DMS53 treated with DMSO at 0.1 percent for 48 hours (cell line): ENCODE data around the gene CDX1.

Source experiments
- DNase-seq: peaks from one replicate; lab custom pipeline; 2025; ENCODE audit not compliant: unreplicated experiment; lab: John Stamatoyannopoulos, UW

CDX1 gene

DNA sequence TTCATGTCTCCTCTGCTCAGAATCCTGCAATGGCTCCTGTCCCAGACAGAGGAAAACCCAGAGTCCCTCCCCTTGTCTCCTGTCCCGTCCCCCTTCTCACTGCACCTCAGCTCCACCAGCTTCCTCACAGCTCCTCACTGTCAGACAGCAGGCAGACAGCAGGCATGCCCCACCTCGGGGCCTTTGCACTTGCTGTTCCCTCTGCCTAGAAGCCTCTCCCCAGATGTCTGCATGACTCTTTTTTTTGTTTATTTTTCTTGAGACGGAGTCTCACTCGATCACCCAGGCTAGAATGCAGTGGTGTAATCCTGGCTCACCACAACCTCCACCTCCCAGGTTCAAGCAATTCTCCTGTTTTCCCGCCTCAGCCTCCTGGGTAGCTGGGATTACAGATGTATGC is 14.4 kb downstream of the CDX1 start:
- DNase-seq = no peak

- DNase-seq = no peak
These were observed 15.4 kb downstream of the CDX1 start for GRCh38 chr5:150181766-150182545.

- DNase-seq = no peak
These were observed 16.2 kb downstream of the CDX1 start for GRCh38 chr5:150182774-150183173.

DNA sequence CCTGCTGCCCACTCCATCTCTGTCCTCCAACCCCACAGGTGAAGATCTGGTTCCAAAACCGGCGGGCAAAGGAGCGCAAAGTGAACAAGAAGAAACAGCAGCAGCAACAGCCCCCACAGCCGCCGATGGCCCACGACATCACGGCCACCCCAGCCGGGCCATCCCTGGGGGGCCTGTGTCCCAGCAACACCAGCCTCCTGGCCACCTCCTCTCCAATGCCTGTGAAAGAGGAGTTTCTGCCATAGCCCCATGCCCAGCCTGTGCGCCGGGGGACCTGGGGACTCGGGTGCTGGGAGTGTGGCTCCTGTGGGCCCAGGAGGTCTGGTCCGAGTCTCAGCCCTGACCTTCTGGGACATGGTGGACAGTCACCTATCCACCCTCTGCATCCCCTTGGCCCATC is 16.9 kb downstream of the CDX1 start:
- no peak for DNase-seq

- DNase-seq = no peak
These were observed 17.4 kb downstream of the CDX1 start for GRCh38 chr5:150184006-150184405.

DNA sequence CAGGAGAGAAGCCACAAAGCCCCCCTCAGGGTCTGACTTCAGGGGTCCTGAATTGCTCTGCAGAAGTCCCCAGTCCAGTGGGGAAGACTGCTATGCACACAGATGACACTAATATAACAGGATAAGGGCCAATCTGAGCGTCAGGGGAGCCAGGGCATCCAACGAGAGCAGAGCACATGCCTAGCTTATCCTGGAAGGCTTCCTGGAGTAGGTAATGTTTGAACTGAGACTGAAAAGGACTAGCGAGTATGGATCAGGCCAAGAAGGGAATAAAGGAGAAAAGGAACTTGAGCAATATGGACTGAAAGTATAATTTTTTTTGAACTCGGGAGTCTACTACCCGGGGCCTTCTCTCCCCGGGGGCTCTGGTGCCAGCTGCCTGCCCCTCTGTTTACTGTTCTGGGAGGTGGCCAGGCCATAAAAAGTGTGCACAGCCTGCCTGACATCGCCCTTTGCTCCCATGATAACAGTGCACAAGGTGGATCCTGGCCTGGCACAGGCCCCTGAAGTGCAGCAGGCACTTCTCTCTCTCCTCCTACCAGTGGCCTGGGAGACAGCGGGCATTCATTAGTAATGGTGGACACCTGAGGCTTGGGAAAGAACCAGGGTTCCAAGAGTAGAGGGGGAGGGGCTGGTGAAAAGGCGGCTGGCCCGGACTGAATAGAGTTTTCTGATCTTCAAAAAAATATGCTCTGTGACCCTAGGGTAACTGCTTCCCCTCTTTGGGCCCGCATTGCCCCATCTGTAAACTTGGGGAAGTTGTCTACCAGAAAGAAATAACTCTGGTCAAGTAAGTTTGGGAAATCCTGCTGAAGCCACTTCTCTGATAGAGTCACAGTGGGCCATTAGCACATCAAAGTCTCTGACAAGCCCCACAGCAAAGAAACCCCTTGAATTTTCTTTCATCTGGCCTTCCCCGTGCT is 18.7 kb downstream of the CDX1 start:
- DNase-seq = no peak

- no peak for DNase-seq
These were observed 19.6 kb downstream of the CDX1 start for GRCh38 chr5:150186137-150186536.

DNA sequence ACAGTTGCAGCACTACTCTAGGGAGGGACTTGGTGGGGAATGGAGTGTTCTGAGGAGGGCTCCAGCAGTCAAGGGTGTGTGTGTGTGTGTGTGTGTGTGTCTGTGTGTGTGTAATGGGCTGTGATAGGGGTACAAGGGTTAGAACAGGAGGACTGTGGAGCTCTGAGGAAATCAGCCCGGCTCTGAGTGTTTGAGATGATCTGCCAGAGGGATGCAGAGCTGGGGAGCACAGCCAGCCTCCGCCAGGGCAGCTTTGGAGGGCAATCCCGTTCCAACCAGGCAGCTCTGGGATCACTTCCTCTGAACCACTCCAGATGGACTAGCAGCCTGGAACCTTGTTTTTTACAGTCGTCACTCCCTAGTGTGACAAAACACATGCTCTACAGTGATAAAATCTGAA is 20.3 kb downstream of the CDX1 start:
- no peak for DNase-seq

DNA sequence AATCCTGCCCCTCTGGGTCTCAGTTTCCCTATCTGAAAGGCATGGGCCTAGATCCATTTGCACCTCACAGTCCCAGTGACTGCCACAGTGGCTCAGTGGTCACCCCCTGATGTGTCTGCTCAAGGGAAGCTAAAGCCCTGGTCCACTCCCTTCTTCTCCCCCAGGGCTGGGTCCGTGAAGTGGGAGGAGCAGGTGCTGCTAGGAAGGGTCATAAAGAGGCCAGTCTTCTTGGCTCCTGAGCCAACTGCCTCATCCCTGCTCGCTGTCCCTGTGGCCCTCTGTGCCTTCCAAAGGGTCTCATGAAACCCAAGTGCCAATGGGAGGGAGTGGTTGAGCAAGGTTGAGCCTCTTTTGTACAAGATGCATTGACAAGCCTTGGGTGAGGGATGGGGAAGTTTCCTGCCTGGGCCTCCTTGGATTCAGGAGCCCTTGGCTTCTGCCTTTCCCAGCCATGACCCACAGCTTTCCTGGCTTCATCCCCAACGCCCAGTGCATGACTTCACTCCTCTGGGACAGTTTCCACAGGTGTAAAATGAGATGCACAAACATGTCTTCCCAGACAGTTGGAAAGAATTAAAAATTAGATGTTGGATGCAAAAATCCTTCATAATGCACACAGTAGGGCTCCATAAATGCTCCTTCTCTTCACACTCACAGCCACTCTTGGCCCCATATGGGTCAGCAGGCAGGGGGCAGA is 21.7 kb downstream of the CDX1 start:
- DNase-seq = no peak

- no peak for DNase-seq
These were observed 22.7 kb downstream of the CDX1 start for GRCh38 chr5:150189326-150189725.

- DNase-seq = no peak
These were observed 23.3 kb downstream of the CDX1 start, which contains the start of gene SLC6A7 for GRCh38 chr5:150189728-150190502. SLC6A7 (plus strand) TSS chr5:150190062; CDS start chr5:150190328, 266 bp downstream.

DNA sequence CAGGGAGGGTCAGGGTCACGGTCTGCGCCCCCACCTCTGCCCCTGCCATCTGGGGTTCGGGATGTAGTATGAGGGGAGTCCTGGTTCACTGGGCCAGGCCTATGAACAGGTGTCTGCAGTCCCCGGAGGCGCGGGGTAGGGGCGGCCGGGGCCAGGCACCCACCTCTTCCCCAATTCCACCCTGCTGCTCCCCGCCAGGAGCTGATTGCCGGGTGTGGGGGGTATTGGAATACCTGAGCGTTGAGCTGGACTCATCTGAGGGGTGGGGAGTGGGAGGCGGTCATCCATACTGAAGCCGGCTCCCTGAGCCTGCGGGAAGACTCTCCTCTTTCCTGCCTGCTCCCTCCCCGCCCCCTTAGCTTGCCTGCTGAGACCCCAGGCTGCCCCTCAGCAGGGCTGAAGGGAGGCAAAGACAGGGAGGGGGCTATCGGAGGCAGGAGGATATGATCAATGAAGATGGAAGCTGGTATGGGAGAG is 24.0 kb downstream of the CDX1 start:
- DNase-seq = no peak

- no peak for DNase-seq
These were observed 24.4 kb downstream of the CDX1 start for GRCh38 chr5:150190987-150191386.

DNA sequence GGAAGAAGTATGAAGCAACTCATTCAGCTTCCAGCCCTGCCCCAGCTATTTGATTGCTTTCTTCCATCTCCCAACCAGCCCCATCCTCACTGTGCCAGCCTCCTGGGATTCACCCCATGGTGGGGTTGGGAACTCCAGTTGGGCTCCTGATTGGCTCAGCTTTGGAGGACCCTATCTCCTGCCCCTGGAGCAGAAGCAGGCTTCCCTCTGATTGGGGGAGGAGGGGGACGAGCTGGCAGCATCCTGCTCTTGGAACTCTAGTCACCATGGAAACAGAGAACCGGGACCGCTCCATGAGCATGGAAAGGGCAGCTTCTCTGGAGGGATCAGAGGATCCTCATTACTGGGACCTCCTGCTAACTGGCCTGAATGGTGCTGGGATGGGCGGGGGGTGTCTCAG is 25.9 kb downstream of the CDX1 start:
- DNase-seq = no peak

DNA sequence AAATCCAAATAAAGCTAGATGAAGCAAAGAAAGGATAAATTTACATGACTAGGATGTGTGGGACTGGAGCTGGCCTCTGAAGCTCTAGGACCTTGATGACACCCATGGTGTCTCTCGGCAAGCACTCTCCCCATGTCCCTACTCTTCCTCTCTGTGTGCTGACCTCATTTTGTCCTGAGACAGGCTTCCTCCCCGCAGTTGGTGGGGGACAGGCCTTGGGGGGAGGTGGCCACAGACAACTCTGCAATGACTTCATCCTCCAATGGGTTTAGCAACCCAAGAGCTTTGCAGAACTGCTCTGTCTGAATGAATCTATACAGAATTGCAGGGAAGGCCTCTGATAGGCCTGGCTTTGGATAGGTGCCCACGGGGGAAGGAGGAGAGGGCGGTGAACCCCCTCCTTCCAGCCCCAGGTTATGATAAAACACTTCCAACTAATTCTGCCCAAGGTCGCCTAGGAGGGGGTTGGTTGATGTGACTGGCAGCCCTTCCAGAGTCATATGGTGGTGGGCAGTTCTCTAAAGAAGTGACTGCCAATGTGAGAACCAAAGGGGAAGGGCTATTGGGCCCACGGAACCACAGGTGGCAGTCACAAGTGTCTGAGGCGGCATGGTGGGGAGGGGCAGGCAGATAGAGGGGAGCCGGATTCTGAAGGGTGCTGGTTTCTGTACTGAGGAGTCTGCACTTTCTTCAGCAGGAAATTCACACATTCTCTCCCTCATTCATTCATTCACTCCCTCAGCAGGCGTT is 29.3 kb downstream of the CDX1 start:
- DNase-seq = no peak

- DNase-seq = no peak
These were observed 29.9 kb downstream of the CDX1 start for GRCh38 chr5:150196514-150196913.

GRCh38 chr5:150196986-150197385 is 30.4 kb downstream of the CDX1 start:
- DNase-seq = no peak

GRCh38 chr5:150197476-150197875 is 30.9 kb downstream of the CDX1 start:
- no peak for DNase-seq

GRCh38 chr5:150202501-150202900 is 35.9 kb downstream of the CDX1 start:
- DNase-seq = no peak
